NCI-H524 treated with DMSO at 0.1 percent for 48 hours (cell line): ENCODE results near the gene YIPF6.
A peak's percentile ranks its signal among the peaks of the same experiment; 100 is the strongest.
"Not testable (repeated sequence)": the region's sequence is repeated elsewhere in the genome, so short reads cannot be mapped to it uniquely, and the experiment has no call there.

ENCODE experiments used
- DNase-seq: peaks from one replicate; lab custom pipeline; 2025; lab: John Stamatoyannopoulos, UW

YIPF6 gene

GRCh38 chrX:68498508-68499379, at the start of gene YIPF6:
TSS of gene YIPF6 (plus strand) at chrX:68499051. CDS start at chrX:68499067, 16 bp downstream.
- peak; percentile 27 for DNase-seq

GRCh38 chrX:68451720-68452119, 47.1 kb upstream of the YIPF6 start:
- DNase-seq = no peak

- no peak for DNase-seq
These were observed 44.2 kb upstream of the YIPF6 start for GRCh38 chrX:68454476-68455150.

DNA sequence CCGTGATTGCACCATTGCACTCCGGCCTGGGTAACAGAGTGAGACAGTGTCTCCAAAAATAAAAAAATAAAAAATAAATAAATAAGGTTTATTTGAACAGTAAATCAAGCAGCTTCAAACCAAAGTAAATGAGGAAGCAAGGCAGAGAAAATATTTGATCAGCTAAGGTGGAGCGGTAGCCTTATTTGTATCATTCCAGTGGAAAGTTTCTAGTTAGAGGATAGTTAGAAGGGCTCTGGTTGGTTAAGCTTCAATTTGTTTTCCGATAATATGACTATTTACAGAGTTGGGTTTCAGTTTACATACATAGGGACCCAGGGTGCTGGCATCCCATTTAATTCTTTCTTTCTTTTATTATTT, 43.7 kb upstream of the YIPF6 start:
- DNase-seq = no peak

DNA sequence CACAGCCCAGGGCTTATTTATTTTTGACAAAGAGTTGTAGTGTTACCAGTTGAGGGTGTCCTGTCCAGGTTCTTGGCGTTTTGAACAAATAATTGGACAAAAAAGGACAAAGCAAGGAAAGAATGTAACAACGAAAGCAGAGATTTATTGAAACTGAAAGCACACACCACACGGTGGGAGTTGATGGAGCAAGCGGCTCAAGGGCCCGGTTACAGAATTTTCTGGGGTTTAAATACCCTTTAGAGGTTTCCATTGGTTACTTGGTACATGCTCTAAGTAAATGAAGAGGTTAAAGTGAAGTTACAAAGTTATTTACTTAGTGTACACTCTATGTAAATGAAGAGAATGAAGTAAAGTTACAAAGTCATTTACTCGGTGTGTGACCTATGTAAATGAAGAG, 37.8 kb upstream of the YIPF6 start:
- DNase-seq = no peak

GRCh38 chrX:68461576-68461975, 37.3 kb upstream of the YIPF6 start:
- no peak for DNase-seq

- no peak for DNase-seq
These were observed 36.7 kb upstream of the YIPF6 start for GRCh38 chrX:68462197-68462596.

DNA sequence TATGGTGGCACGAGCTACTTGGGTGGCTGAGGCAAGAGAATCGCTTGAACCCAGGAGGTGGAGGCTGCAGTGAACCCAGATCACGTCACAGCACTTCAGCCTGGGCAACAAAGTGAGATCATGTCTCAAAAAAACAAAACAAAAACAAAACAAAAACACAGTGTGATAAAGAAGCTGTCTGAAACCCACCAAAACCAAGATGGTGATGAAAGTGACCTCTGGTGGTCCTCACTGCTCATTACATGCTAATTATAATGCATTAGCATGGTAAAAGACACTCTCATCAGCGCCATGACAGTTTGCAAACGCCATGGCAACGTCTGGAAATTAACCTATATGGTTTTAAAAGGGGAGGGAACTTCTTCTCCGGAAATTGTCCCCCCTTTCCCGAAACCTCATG, 36.2 kb upstream of the YIPF6 start:
- DNase-seq = peak; percentile 27

DNA sequence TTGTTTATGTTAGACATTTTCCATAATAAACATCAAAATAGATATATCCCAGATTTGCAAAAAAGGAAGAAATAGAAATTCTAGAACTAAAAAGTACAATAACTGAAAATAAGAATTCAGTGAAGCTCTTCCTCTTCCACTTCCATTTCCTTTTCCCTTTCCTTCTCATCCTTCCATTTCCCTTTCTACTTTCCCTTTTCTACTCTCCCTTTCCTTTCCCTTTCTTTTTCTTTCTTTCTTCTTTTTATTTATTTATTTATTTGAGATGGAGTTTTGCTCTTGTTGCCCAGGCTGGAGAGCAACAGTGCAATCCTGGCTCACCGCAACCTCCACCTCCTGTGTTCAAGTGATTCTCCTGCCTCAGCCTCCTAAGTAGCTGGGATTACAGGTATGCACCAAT, 35.0 kb upstream of the YIPF6 start:
- DNase-seq = no peak

DNA sequence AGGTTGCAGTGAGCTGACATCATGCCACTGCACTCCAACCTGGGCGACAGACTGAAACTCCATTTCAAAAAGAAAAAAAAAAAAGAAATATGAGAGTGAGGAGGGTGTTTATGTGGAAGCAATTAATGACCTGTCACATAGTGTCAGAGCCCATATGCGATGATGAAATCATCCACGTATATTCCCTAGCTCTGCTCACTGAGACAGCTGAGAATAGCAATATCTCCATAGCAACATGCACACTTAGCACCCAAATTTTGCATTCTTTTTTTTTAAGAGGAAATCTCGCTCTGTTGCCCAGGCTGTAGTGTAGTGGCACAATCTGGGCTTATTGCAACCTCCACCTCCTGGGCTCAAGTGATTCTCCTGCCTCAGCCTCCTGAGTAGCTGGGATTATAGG, 34.1 kb upstream of the YIPF6 start:
- no peak for DNase-seq

DNA sequence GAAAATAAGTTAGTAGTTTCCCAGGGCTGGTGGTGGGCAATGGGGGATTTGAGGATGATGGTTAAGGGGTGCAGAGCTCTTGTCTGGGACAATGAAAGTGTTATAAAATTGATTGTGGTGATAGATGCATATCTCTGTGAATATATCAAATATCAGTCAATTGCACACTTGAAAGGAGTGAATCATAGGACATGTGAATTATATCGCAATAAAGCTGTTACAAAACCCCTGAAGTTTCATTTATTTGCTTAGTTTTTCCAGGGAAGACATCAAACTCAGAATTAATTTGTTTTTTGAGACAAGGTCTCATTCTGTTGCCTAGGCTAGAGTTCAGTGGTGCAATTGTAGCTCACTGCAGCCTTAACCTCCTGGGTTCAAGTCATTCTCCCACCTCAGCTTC, 17.9 kb upstream of the YIPF6 start:
- DNase-seq = no peak

- not testable (repeated sequence) for DNase-seq
These were observed 12.7 kb upstream of the YIPF6 start for GRCh38 chrX:68486198-68486597.

DNA sequence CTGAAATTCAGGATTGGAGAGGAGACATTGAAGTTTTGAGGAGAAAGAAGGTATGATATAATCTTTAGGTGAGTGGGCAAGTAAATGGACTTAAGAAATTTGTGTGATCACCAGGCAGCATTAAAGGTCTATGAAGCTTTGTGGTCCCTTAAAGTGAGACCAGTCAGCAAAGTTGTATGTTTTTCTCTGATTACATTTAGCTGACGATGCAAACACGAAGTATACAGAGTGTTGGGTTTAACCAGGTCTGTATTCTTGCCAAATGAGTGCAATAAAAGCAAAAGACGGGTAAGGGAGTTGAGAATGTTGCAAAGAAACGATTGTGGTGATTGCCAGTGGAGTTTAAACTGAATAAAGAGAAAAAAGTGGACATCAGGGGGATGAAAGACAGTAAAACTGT, 11.6 kb upstream of the YIPF6 start:
- DNase-seq = no peak

DNA sequence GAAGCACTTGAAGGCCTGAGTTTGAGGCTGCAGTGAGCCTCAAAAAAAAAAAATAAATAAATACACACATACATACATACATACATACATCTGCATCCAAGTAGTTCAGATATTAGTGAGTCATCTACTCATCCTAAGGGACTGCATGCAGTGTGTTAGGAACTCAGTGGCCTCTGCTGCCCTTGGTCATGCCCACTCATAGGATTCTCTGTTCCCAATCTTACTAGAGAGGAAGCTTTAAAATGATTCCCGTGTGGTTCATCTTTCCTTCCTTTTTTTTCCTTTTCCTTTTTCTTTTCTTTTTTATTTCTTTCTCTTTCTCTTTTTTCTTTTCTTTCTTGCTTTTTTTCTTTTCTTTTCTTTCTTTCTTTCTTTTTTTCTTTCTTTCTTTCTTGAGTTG, 10.9 kb upstream of the YIPF6 start:
- no peak for DNase-seq

DNA sequence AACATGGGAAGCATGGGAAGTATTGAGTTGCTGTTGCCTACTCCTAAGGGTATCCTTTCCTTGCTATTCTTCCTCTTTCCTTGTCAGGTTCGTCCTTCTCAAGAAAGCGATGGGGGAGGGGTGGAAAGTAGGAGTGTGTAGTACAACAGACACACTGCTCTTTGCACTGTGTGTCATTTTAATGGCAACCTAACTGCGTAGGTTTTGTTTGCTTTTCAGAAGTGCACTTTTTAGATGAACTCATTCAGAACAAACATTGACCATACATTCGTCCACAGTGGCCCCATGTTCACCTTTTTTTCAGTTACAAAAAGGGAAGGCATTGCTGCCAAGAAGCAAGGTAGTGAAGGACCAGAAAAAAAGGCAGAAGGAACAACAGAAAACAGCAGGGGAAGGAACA, 10.2 kb upstream of the YIPF6 start:
- DNase-seq = no peak

DNA sequence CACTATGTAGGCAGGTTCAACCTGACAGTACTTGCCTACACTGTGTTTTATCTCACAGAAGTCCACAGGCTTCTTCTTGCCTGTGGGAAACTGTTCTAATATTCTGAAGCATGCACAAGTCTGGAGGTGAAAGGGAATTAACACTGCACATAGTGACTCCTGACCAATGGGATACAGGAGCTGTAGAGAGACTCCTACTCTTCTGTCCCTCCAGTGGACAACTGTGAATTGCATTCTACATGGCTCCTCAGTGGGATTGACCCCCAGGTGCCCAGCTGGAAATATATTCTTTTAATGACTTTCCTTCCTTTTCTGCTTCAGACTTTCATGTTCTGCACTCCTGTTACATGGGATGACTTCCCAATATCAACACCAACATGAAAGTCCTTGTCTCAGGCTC, 8.2 kb upstream of the YIPF6 start:
- DNase-seq = no peak

GRCh38 chrX:68492583-68492982, 6.3 kb upstream of the YIPF6 start:
- no peak for DNase-seq

GRCh38 chrX:68493776-68494175, 5.1 kb upstream of the YIPF6 start:
- DNase-seq = not testable (repeated sequence)

- DNase-seq = peak; percentile 35
These were observed 775 bp upstream of the YIPF6 start for GRCh38 chrX:68498044-68498507.

DNA sequence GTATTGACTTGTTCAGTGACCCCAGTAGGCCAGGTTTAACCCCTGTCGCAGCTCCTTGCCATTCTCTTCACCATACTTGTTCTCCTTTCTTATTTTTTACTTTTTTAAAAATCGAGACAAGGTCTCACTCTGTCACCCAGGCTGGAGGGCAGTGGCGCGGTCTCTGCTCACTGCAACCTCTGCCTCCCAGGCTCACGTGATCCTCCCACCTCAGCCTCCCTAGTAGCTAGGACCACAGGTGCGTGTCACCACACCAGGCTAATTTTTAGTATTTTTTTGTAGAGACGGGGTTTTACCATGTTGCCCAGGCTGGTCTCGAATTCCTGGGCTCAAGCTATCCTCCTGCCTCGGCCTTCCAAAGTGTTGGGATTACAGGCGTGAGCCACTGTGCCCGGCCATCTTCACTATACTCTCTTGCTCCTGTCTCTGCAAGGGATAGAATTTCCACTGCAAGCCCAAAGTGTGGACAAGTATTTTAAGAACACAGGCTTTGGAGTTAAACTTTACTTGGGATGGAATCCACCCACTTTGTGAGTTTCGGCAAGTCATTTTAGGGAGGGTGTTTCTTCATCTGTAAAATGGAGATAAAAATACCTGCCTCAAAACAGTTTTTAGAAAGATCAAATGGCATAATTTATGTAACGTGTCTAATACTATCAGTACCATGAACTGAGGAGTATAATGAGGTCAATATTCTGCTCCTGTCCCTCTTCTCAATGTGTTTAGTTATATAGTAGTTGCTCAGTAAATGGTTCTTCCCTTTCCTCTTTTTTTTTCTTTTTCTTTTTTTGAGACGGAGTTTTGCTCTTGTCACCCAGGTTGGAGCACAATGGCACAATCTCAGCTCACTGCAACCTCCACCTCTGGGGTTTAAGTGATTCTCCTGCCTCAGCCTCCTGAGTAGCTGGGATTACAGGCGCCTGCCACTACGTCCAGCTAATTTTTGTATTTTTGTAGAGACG, 973 bp downstream of the YIPF6 start:
- DNase-seq = no peak

GRCh38 chrX:68503836-68504636, 5.2 kb downstream of the YIPF6 start:
- no peak for DNase-seq
